Osteocyte (in vitro differentiated cells): ENCODE data around the gene RAC3. TPM values are rescaled to one million over a fixed set of nuclear protein-coding genes. Genes with fewer than 3 reads are reported as not detected.

Source experiments
- DNase-seq: peaks from one replicate; pipeline ENCODE4 v3.0.0; 2021; ENCODE audit warnings: mixed read lengths; ENCODE audit not compliant: unreplicated experiment; ENCODE audit errors: extremely low spot score
- H3K27ac Mint-ChIP-seq: one replicate; pipeline ENCODE4 v1.8.0; 2021; ENCODE audit warnings: mild to moderate bottlenecking, mixed read lengths; ENCODE audit not compliant: unreplicated experiment
- H3K27me3 Mint-ChIP-seq: one replicate; pipeline ENCODE4 v1.8.0; 2021; ENCODE audit warnings: mixed read lengths; ENCODE audit not compliant: unreplicated experiment
- H3K36me3 Mint-ChIP-seq: one replicate; pipeline ENCODE4 v1.8.0; 2021; ENCODE audit warnings: mixed read lengths; ENCODE audit not compliant: unreplicated experiment
- H3K4me1 Mint-ChIP-seq: one replicate; pipeline ENCODE4 v1.8.0; 2021; ENCODE audit warnings: mixed read lengths; ENCODE audit not compliant: unreplicated experiment
- H3K4me3 Mint-ChIP-seq: one replicate; pipeline ENCODE4 v1.8.0; 2021; ENCODE audit warnings: mild to moderate bottlenecking, moderate library complexity, mixed read lengths; ENCODE audit not compliant: unreplicated experiment
- H3K9me3 Mint-ChIP-seq: one replicate; pipeline ENCODE4 v1.8.0; 2021; ENCODE audit warnings: mixed read lengths; ENCODE audit not compliant: unreplicated experiment
- CTCF ChIP-seq: fragments of 200-600 bp; sonication (generic); IDR thresholded peaks from 2 replicates; pipeline ENCODE4 v1.5.0; 2021; ENCODE audit warnings: antibody characterized with exemption, mild to moderate bottlenecking, moderate library complexity
- total RNA-seq: library from RNA; stranded (reverse); gene quantifications from 2 replicates; pipeline ENCODE4 v1.2.1, GENCODE V29; 2021

RAC3 gene
- total RNA-seq, 1 donor from 2014 or later, result 19.4 TPM

GRCh38 chr17:82060614-82061013 is 29.1 kb downstream of the RAC3 start:
- Mint-ChIP-seq H3K4me1 (peaks cover 7% of the 10 kb centered on the region), H3K9me3 (no peaks in the 10 kb centered on the region), H3K27me3 (no peaks in the 10 kb centered on the region), H3K4me3 (no peak overlapping the region), H3K36me3 (peaks cover 10% of the 10 kb centered on the region), H3K27ac (no peak overlapping the region)
- no peak for TF ChIP-seq CTCF
- DNase-seq, result no peak

GRCh38 chr17:82061047-82061925 is 29.8 kb downstream of the RAC3 start:
- no peak for TF ChIP-seq CTCF
- H3K27ac Mint-ChIP-seq, result no peak overlapping the region
- H3K36me3 Mint-ChIP-seq, result peaks cover 10% of the 10 kb centered on the region
- no peak overlapping the region for H3K4me3 Mint-ChIP-seq
- H3K27me3 Mint-ChIP-seq, result no peaks in the 10 kb centered on the region
- H3K9me3 Mint-ChIP-seq, result no peaks in the 10 kb centered on the region
- no peak for DNase-seq
- peaks cover 7% of the 10 kb centered on the region for H3K4me1 Mint-ChIP-seq

- no peak for TF ChIP-seq CTCF
- H3K27ac Mint-ChIP-seq, result no peak overlapping the region
- H3K4me1 Mint-ChIP-seq, result peaks cover 7% of the 10 kb centered on the region
- no peak for DNase-seq
- no peaks in the 10 kb centered on the region for H3K27me3 Mint-ChIP-seq
- H3K9me3 Mint-ChIP-seq, result no peaks in the 10 kb centered on the region
- H3K36me3 Mint-ChIP-seq, result peaks cover 10% of the 10 kb centered on the region
- no peak overlapping the region for H3K4me3 Mint-ChIP-seq
These were observed 30.9 kb downstream of the RAC3 start for GRCh38 chr17:82062076-82062983.

GRCh38 chr17:82062984-82063368 is 31.5 kb downstream of the RAC3 start:
- Mint-ChIP-seq H3K27ac (no peak overlapping the region), H3K4me3 (no peak overlapping the region), H3K27me3 (no peaks in the 10 kb centered on the region), H3K4me1 (peaks cover 7% of the 10 kb centered on the region), H3K9me3 (no peaks in the 10 kb centered on the region), H3K36me3 (peaks cover 6% of the 10 kb centered on the region)
- no peak for TF ChIP-seq CTCF
- no peak for DNase-seq
